GM21737 (cell line): ENCODE results near the gene ARL16.

Experiments
- ATAC-seq: cut with Tn5 transposase; IDR thresholded peaks from one replicate; pipeline ENCODE4 v1.9.1; 2021; ENCODE audit warnings: mild to moderate bottlenecking, moderate library complexity; ENCODE audit not compliant: unreplicated experiment

The ARL16 gene, protein sequence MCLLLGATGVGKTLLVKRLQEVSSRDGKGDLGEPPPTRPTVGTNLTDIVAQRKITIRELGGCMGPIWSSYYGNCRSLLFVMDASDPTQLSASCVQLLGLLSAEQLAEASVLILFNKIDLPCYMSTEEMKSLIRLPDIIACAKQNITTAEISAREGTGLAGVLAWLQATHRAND

DNA sequence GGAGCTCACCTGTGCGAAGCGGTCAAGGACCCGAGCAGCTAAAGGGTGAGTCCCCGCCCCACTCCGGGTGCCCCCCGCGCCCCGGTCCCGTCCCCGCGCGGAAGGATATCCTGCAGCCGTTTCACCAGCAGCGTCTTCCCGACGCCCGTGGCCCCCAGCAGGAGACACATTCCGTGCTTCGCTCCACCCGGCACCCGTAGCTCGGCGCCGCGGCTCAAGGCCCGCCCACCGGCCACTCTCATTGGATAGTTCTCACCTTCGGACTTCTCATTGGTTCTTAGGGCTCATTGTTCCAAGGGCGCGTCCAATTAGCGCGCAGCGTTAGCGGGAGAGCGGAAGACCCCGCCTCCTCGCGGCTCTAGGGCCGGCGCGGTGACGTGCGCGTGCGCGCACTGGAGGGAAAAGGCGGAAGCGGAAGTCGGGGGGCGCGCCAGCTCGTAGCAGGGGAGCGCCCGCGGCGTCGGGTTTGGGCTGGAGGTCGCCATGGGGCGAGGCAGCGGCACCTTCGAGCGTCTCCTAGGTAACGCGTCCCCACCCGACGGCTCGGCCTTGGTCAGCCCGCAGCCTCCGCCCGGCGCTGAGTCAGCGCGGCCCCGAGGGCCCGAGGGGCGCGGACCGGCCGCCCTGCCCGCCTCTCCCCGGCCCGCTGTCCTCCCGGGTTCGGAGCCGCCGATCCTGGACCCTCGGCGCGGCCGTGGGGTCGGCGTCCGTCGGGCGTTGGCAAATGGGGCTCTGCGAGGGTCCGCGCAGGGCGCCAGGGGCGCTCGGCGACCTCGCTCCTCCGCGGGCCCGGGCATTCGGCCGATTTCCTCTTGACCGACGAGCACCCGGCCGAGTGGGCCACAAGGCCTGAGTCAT, at the start of gene ARL16, which contains the start of gene HGS:
Gene ARL16, minus strand, starts transcription at position 214 of the 858 bp plus-strand sequence. Its CDS starts 44 bp downstream, at position 170.
Gene HGS, plus strand, starts transcription at position 428 of the 858 bp plus-strand sequence. Its CDS starts 56 bp downstream, at position 484.
- peak; percentile 88 for ATAC-seq

DNA sequence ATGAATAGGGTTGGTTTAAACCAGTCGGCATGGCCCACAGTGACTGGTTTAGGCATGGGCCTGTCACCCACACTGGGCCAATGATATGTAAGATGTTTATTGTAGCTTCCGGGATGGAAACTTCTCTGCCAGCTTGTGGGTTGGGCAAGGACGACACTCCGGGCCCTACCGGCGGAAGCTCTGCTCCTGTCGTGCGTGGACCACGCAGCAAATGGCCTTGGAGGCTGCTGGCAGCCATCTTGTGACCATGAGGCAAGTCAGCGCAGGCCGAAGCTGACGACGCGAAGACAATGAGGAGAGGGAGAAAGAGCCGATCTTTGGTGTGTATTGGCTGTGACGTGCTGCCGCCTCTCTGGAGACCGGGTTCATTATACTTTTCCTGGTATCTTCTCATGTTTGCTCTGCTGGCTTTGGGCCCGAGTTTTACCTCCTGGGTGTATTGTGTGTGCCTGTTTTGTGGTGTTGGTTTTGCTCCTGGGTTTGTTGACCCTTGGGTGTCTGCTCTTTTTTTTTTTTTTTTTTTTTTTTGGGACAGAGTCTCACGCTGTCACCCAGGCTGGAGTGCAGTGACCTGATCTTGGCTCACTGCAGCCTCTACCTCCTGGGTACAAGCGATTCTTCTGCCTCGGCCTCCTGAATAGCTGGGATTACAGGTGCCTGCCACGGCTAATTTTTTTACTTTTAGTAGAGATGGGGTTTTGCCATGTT, 43.9 kb upstream of the ARL16 start:
- ATAC-seq, result no peak

- ATAC-seq, result no peak
These were observed 42.4 kb upstream of the ARL16 start for GRCh38 chr17:81726004-81726403.

- no peak for ATAC-seq
These were observed 41.8 kb upstream of the ARL16 start for GRCh38 chr17:81725439-81725838.

DNA sequence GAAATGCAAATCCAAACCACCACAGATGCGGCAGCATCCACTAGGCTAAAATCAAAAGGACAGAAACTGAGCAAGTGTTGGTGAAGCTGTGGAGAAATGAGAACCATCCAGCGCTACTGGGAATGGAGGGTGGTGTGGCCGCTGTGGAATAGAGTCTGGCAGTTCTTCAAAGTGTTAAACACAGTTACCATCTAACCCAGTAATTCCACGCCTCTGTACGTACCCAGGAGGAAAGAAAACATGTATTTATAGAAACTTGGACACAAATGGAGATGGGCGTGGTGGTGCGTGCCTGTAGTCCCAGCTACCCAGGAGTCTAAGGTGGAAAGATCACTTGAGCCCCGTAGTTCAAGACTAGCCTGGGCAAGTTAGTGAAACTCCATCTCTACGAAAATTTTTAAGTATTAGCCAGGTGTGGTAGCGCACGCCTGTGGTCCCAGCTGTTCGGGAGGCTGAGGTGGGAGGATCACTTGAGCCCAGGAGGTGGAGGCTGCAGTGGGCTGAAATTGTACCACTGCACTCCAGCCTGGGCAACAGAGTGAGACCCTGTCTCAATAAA, 40.1 kb upstream of the ARL16 start:
- no peak for ATAC-seq

DNA sequence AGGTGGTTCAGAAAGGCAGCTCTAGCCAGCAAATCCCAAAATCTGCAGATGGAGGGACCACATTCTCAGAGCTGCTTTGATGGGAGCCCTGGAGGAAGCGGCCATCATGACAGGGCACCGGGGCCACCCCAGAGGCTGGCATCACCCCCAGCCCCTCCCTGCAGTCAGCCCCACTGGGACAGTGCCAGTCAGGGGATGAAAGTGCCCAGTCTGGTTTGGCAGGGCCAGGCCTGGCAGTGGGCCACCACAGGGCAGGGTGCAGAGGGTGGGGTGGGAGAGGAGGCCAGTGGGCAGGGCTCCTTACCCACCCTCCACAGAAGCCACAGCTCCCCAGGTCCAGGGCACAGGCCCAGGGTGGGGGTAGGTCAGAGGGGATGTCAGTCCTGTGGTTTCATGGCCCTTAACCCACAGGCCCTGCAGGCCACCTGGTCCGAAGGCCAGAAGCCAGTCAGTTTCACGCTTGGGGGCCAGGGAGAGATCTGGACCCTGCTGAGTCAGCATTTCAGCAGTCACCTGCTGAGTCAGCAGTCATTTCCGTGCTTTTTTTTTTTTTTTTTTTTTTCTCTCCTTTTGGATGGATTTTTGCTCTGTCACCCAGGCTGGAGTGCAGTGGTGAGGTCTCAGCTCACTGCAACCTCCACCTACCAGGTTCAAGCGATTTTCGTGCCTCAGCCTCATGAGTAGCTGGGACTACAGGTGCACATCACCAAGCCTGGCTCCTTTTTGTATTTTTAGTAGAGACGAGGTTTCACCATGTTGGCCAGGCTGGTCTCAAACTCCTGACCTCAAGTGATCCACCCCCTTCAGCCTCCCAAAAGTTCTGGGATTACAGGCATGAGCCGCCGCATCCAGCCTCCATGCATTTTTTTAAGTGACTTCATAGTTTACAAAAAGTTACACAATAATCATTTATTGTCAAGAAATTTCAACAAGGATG, 38.9 kb upstream of the ARL16 start:
- ATAC-seq, result no peak

DNA sequence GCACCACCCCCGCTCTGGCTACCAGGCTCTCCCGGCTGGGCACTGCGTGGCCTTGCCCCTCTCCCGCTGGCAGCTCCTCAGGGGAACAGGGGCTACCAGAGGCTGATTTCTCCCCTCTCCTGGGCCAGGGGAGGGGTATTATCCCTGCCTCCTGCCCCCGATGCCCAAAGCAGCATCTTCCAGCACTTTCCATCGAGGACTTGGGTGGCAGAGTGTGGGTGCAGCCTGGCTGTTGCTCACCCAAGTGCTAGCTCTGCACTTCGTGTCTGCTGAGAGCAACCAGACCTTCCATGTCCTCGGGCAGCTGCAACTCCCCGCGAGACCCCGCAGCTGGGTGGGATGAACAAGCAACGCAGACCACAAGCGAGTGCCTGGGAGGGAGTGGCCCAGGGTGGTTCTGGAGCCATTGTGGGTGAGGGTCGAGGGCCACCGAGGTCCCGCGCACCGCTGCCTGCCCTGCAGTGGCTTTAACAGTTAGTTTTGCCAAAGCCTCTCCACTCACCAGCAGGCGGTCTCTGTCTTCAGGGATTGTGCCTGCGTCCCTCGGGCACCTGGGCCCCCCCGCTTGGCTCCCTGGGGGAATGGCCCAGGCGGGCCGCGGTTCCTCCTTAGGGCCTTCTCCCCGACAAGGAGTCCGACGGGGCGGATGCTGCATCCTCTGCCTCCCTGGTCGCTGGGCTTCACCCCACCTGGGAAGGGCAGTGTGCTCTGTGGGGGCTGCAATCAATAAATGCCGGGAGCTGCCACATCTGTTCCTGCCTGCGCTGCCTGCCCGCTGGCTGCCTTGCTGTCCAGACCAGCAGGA, 36.9 kb upstream of the ARL16 start:
- ATAC-seq, result no peak

GRCh38 chr17:81719410-81720266, 36.0 kb upstream of the ARL16 start:
- ATAC-seq, result no peak

- ATAC-seq, result no peak
These were observed 34.1 kb upstream of the ARL16 start for GRCh38 chr17:81717766-81718089.

DNA sequence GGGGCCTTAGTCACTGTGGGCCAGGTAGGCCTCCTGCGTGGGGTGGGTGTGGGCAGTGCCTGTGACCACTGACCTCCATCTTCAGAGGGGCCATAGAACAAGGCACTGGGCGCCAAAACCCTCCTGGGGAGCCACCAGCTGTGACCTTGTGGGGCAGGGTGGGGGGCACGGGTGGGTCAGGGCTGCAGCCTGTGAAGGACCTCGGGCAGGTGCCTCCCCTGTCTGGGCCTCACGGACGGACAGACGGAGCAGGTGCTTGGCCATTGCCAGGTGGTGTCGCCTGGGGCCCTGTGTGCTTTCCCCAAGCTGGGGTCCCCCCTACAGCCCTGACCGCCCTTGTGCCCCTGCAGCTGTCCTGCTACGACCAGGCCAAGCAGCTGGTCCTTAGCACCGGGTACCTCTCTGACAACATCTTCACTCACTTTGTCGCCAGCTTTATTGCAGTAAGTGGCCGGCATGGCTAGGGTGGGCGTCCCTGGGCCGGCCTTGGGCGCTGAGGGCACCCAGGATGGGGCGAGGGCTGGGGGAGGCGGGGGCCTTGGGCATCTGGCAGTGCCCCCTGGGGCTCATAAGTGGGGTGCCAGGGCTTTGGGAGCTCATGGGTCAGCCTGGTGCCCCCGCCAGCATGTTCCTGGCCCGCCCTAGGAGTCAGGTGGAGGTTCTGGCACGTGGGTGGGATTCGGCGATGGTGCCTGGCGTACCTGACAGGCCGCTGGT, 33.6 kb upstream of the ARL16 start:
- no peak for ATAC-seq

GRCh38 chr17:81716674-81716996, 33.0 kb upstream of the ARL16 start:
- ATAC-seq, result no peak

DNA sequence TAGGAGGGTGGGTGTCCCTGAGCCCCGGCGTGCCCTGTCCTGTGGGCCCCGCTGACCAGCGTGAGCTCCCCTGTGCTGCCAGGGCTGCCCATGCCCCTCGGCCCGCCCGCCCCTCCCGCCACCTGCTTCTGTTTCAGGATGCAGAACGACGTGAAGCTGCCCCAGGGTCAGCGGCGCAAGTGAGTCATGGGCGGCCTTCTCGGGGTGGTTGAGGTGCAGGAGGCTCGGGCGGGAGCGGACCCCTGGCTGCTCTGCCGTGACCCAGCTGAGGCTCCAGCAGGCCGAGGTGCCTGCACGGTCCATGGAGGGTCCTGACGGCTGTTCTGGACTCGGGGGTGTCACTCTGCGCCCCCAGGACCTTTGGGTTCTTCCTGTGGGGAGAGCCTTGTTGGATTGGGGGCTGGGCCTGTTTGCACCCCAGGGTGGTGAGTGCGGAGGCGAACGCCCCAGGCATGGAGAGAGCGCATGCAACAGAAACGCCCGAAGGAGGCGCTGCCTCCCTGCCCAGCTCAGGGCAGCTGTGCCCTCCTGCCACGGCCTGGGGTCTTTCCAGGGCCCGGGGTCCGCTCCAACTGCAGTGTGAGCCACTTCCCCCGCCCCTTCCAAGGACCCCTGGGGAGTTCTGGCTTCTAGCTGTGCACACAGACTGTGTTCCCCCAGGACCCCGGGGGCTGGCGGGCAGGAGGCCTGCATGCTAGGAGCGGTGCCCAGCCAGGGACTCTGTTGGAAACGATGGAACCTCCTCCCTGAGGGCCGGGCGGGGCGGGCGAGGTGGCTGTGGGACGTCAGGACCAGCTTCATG, 32.5 kb upstream of the ARL16 start:
- no peak for ATAC-seq

- ATAC-seq, result no peak
These were observed 31.7 kb upstream of the ARL16 start for GRCh38 chr17:81715107-81715871.

GRCh38 chr17:81714412-81715106, 31.0 kb upstream of the ARL16 start:
- ATAC-seq, result no peak

GRCh38 chr17:81713556-81714411, 30.2 kb upstream of the ARL16 start:
- ATAC-seq, result no peak
